K562 (cell line): Measurements from ENCODE around the gene CARD9. TPM values are rescaled to one million over a fixed set of nuclear protein-coding genes. Genes with fewer than 3 reads are reported as not detected.

ENCODE experiments used
- ATAC-seq: fragments of 200-7000 bp; cut with Tn5 transposase; 3 replicates; pipeline ENCODE4 v1.9.1; 2020; ENCODE audit warnings: moderate library complexity
- BruUV-seq: library from RNA; stranded (reverse); fragments of 400-500 nt; replicated peaks from 2 replicates; lab custom pipeline; 2021; lab: Mats Ljungman, UMichigan
- CTCF ChIA-PET: fragments of 300-600 bp; formaldehyde crosslinking; extraction: SDS; loops from one replicate; lab custom pipeline; 2021; ENCODE audit warnings: low intra/inter-chr PET ratio; lab: Yijun Ruan, JAX
- POLR2A ChIA-PET: fragments of 300-600, 350-650 bp; sonication (Branson Sonifier 250); formaldehyde crosslinking; extraction: SDS; loops from one replicate; lab custom pipeline; 2021; ENCODE audit warnings: antibody characterized with exemption, inconsistent platforms; lab: Yijun Ruan, JAX
- DNase-seq, 4 experiments: peaks; one replicate each; pipeline versions ENCODE4 v3.0.0 to v3.0.0-alpha.2; 2011 to 2018; ENCODE audit warnings: low spot score in 3 of 4, mixed read lengths in 3 of 4; ENCODE audit errors: extremely low read depth in 1 of 4
- FAIRE-seq: peaks from 2 replicates; lab custom pipeline; 2011; peaks lifted over from hg19 to GRCh38; lab: Jason Lieb, UNC
- H2AFZ ChIP-seq: 2 replicates; pipeline ENCODE4 v1.6.0; 2011; ENCODE audit warnings: low read depth, low read length, control low read depth, inconsistent platforms
- H3K27ac ChIP-seq: fragments of 200-600 bp; 3 replicates; pipeline ENCODE4 v1.8.0; 2011; ENCODE audit warnings: low read depth, mild to moderate bottlenecking, control low read depth, inconsistent platforms, low read length, moderate library complexity, mixed read lengths; ENCODE audit errors: extremely low read depth
- H3K27me3 ChIP-seq, 2 experiments: fragments of 300-600 bp in 1 of 2; 2 replicates in 1 of 2; 3 replicates in 1 of 2; pipeline versions ENCODE4 v1.6.0 to v1.8.0; 2011; ENCODE audit warnings: inconsistent platforms in 2 of 2, low read length in 2 of 2, mild to moderate bottlenecking in 1 of 2, mixed read lengths in 1 of 2, moderate library complexity in 1 of 2; ENCODE audit not compliant: control insufficient read depth in 2 of 2, insufficient read depth in 2 of 2
- H3K36me3 ChIP-seq: fragments of 300-600 bp; 3 replicates; pipeline ENCODE4 v1.8.0; 2011; ENCODE audit warnings: mild to moderate bottlenecking, low read length, inconsistent platforms; ENCODE audit not compliant: control insufficient read depth, insufficient read depth
- H3K4me1 ChIP-seq, 2 experiments: fragments of 200-600 bp in 1 of 2; replicated peaks in 1 of 2; 2 replicates in 1 of 2; 3 replicates in 1 of 2; pipeline versions ENCODE4 v1.5.1 to v1.8.0; 2011; ENCODE audit warnings: inconsistent platforms in 2 of 2, low read length in 2 of 2, mild to moderate bottlenecking in 1 of 2, mixed read lengths in 1 of 2, moderate library complexity in 1 of 2; ENCODE audit not compliant: control insufficient read depth in 2 of 2, insufficient read depth in 2 of 2
- H3K4me2 ChIP-seq: 2 replicates; pipeline ENCODE4 v1.6.1; 2011; ENCODE audit warnings: low read length, control low read depth, inconsistent platforms, mixed read lengths; ENCODE audit not compliant: insufficient read depth
- H3K4me3 ChIP-seq: fragments of 200-600 bp; sonication (generic), shearing (Covaris generic); 2 replicates; pipeline ENCODE4 v1.5.1; 2016; ENCODE audit warnings: control low read depth, inconsistent platforms
- H3K79me2 ChIP-seq: fragments of 200-600 bp; 3 replicates; pipeline ENCODE4 v1.8.0; 2011; ENCODE audit warnings: low read length, inconsistent platforms; ENCODE audit not compliant: control insufficient read depth, insufficient read depth
- H3K9ac ChIP-seq, 2 experiments: 2 replicates each; pipeline versions ENCODE4 v1.6.0 to v1.6.1; 2011; ENCODE audit warnings: low read depth in 2 of 2, low read length in 2 of 2, control low read depth in 1 of 2, inconsistent platforms in 1 of 2, mild to moderate bottlenecking in 1 of 2, mixed read lengths in 1 of 2; ENCODE audit not compliant: insufficient read depth in 1 of 2
- H3K9me1 ChIP-seq: one replicate; pipeline ENCODE4 v1.6.0; 2011; ENCODE audit warnings: inconsistent platforms, mild to moderate bottlenecking, low read length, moderate library complexity; ENCODE audit not compliant: control insufficient read depth, insufficient read depth
- H3K9me3 ChIP-seq: replicated peaks from 2 replicates; pipeline ENCODE4 v1.5.1; 2011; ENCODE audit warnings: low read depth, low read length, inconsistent platforms; ENCODE audit not compliant: control insufficient read depth, insufficient read depth
- H4K20me1 ChIP-seq: replicated peaks from 2 replicates; pipeline ENCODE4 v1.6.1; 2011; ENCODE audit warnings: low read length, inconsistent platforms, mixed read lengths; ENCODE audit not compliant: control insufficient read depth, insufficient read depth
- POLR2G ChIP-seq: fragments of 200-400 bp; formaldehyde crosslinking; IDR thresholded peaks from 2 replicates; pipeline ENCODE4 v1.6.1; 2017; ENCODE audit warnings: low read depth, mild to moderate bottlenecking, antibody characterized with exemption, low read length, moderate library complexity
- RBFOX2 ChIP-seq: fragments of 200-400 bp; formaldehyde crosslinking; IDR thresholded peaks from 2 replicates; pipeline ENCODE4 v1.6.1; 2017; ENCODE audit warnings: low read depth, mild to moderate bottlenecking, low read length, moderate library complexity
- TARDBP ChIP-seq: fragments of 450-650 bp; IDR thresholded peaks from 2 replicates; pipeline ENCODE4 v1.6.1; 2016
- WGBS: fragments of 100-300 bp; shearing (Covaris generic); methylation state at CpG from one replicate; pipeline ENCODE4 v1.1.6; 2016; ENCODE audit warnings: low coverage, mixed read lengths; ENCODE audit not compliant: insufficient coverage; ENCODE audit errors: missing lambda C conversion rate; 5-methylcytosine and 5-hydroxymethylcytosine counted together
- in situ Hi-C: fragments of 300-500 bp; cut with MboI; formaldehyde crosslinking; loops from 4 replicates; pipeline ENCODE4 v1.15.0; 2018; ENCODE audit warnings: inconsistent platforms, mixed read lengths
- intact Hi-C: fragments of 100-400 bp; cut with micrococcal nuclease; formaldehyde crosslinking; loops from 2 replicates; pipeline ENCODE4 v1.14.2; 2022
- polyA plus RNA-seq, 8 experiments: library from polyadenylated mRNA; depleted of rRNA in 4 of 8; stranded (reverse) in 5 of 8; unstranded in 3 of 8; fragments of >200 nt; fragmentation: Nextera tagmentation in 2 of 8; fragmentation: Illumina TruSeq in 1 of 8; extraction: Ambion mirVana in 2 of 8; extraction: Trizol in 1 of 8; gene quantifications; 2 replicates each; pipeline versions ENCODE4 v1.2.1 to v1.2.3, GENCODE V29; 2011 to 2014; ENCODE audit warnings: inconsistent platforms in 1 of 8, missing spikeins in 1 of 8
- total RNA-seq, 7 experiments: library from RNA; depleted of rRNA in 6 of 7; stranded (reverse); fragments of >200 nt in 6 of 7; fragmentation: Illumina TruSeq in 2 of 7; extraction: Trizol in 2 of 7; gene quantifications; 2 replicates each; pipeline versions ENCODE4 v1.2.1 to v1.2.3, GENCODE V29; 2011 to 2021; ENCODE audit warnings: low replicate concordance in 1 of 7

Gene CARD9
- total and polyA plus RNA-seq, 9 of the 15 experiments (the other 6 are each of a cell fraction or from before 2014, with no cell fraction given) = 1.7 to 53.0 (median 9.7) TPM

- BruUV-seq = no TSS peak
- Histone ChIP-seq H3K9me3 (no peaks in the 10 kb centered on the region), H3K79me2 (peaks cover 5% of the 10 kb centered on the region), H3K4me1 (peaks cover 3 to 61% of the 10 kb centered on the region in 2 experiments; a peak in 3 of 5 replicates), H2AFZ (no peak overlapping the region), H3K27ac (no peak overlapping the region), H3K9me1 (no peaks in the 10 kb centered on the region), H3K27me3 (no peaks in the 10 kb centered on the region), H3K4me3 (no peak overlapping the region), H3K36me3 (peaks cover 93% of the 10 kb centered on the region; the same call in 2 of the 3 replicates), H3K4me2 (no peak overlapping the region), H4K20me1 (no peaks in the 10 kb centered on the region)
- in situ Hi-C loops (no loop called here), intact Hi-C loops (no loop called here)
- DNase-seq = no peak
- WGBS = 86% methylated on average over 21 of the region's 28 CpGs
- POLR2A ChIA-PET = no interaction called here
- ATAC-seq = no peak
- CTCF ChIA-PET = interaction anchor here (0.6 kb wide), 1 partner anchor 254 kb away, joined by 4 read pairs; no protein-coding TSS in a partner anchor
- no peak for FAIRE-seq
- 0 out of 2 replicates have a peak, but pooled peaks have one; percentile 14 for TF ChIP-seq POLR2G
- TF ChIP-seq TARDBP = no peak
- peak; percentile 23; the same call in 1 of the 2 replicates for TF ChIP-seq RBFOX2
- TF ChIP-seq, all 486 proteins: peak for 2
- no peak overlapping the region; a peak in 1 of 4 replicates for H3K9ac ChIP-seq
Measured at GRCh38 chr9:136378170-136379002, 4.9 kb upstream of the CARD9 start.
